Posterior vena cava (tissue), 2 donors: ENCODE results near the gene DST. TPM values are rescaled to one million over a fixed set of nuclear protein-coding genes. Genes with fewer than 3 reads are reported as not detected.

Experiments
- DNase-seq: peaks from one replicate; pipeline ENCODE4 v3.0.0-alpha.2; 2020; ENCODE audit warnings: low spot score
- intact Hi-C, 2 donors: fragments of 100-400 bp; cut with DNase I; formaldehyde crosslinking; loops; one replicate each; pipeline versions ENCODE4 v1.14.1 to v1.14.2; 2022 to 2023
- total RNA-seq, 2 donors: library from RNA; stranded (reverse); fragmentation: NEBNext Ultra II Directional; extraction: Animal tissue kit (Norgen Biotek cat#: 25700); gene quantifications; one replicate each; pipeline ENCODE4 v1.2.1, GENCODE V29; 2021
- donor health status: DM: yes; HTN: yes; CAD: no.
- donor health status: DM: yes; HTN: yes; CAD: no.

The DST gene
- total RNA-seq, 2 donors from 2014 or later = 473 to 630 TPM

- DNase-seq = no peak
- intact Hi-C loops = loop anchor here (5.0 to 10.0 kb wide), 2 partner anchors 51 to 209 kb away; no protein-coding TSS in a partner anchor
These were observed 845 bp upstream of the DST start for GRCh38 chr6:56643379-56644089.

DNA sequence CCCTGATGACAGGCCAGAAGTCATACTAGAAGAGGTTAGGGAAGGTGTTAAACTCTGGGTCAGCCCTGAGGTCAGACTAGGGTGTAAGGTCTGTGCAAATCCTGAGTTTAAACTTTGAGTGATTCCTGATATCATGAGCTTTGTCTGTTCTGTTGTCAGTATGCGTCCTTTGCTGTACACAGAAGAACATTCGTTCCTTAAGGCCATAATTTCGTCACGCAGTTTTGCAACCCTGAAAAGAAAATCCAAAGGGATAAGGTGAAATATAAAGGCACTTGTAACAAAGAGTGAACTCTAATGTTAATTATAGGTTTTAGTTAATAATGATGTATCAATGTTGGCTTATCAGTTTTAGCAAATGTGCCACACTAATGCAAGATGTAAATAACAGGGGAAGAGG is 2.3 kb downstream of the DST start:
- intact Hi-C loops = loop anchor here (5.0 to 10.0 kb wide), 2 partner anchors 54 to 212 kb away; no protein-coding TSS in a partner anchor
- DNase-seq = no peak

DNA sequence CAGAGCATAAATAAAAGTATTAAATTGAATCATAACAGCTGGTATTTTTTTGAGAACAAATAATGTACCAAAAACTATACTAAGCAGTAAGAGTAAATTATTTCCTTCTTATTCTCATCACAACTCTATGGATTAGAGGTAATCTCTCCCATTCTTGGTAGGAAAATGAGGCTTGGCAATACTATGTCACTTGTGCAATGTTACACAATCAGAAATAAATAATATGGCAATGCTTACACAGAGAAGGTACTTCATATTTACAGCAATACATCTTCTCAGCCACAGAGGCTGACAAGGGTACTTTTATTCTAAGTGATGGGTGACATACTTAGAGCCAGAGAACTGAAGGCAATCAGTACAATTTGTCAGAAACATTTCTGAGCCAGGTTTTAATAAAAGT is 3.9 kb downstream of the DST start:
- no peak for DNase-seq
- intact Hi-C loops = loop anchor here (2.0 to 10.0 kb wide), 2 partner anchors 58 to 1014 kb away; no protein-coding TSS in a partner anchor

DNA sequence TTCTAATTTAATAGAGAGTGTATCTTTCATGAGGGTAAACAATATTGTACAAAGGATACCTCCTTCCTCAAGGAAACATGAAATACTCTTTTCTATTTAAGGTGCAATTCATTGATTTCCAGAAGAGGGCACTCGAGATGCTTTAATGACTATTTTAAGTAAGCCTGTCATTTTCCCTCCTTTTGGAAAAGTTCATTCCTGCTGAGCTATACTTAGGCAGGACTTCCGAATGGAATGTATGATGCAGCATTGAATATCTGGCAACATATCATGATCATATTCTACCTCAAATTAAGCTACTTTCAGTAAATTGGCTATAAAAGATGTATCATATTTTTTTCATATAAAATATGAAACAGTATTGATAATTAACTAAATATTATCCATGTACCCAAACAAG is 5.0 kb downstream of the DST start:
- DNase-seq = no peak
- intact Hi-C loops = loop anchor here (2.0 to 10.0 kb wide), 2 partner anchors 59 to 1013 kb away; no protein-coding TSS in a partner anchor

DNA sequence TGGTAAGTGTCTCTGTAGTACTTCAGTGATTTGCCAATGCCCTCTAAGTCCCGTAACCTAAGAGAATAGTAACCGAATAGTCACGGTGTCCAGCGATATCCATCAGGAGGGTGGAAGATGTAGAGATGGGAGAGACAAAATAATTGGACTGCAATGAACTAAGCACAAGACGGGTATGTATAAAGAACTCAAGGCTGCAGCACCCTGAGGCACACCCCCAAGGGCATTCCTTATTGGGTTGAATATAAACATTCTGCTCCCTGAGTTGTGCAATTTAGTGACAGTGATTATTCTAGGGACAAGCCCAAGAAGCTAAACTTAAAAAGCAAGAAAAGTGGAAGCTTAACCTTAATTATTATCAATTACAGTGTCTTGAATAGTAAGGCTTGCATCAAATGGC is 14.6 kb downstream of the DST start:
- intact Hi-C loops = no loop called here
- no peak for DNase-seq

- DNase-seq = no peak
- intact Hi-C loops = no loop called here
These were observed 17.3 kb downstream of the DST start for GRCh38 chr6:56625356-56625755.

DNA sequence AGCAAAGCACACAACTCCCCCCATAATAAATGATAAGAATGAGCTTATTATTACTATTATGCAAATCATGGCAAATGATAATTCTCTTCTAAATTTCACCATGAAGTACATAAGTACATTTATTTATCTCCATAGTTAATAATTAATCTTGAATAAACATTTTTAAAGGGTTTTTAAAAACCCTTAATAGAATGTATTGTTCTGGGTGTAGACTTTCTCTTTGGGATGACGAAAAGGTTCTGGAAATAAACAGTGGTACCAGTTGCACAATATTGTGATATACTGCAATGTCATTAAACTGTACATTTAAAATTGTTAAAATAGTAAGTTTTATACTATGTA is 18.0 kb downstream of the DST start:
- intact Hi-C loops = no loop called here
- DNase-seq = no peak

- no peak for DNase-seq
These were observed 18.5 kb downstream of the DST start for GRCh38 chr6:56624046-56624727.

GRCh38 chr6:56620229-56620868 is 22.3 kb downstream of the DST start:
- intact Hi-C loops = no loop called here
- no peak for DNase-seq

More at GRCh38 chr6:56624046-56624727, 18.5 kb downstream of the DST start:
- intact Hi-C loops = no loop called here

- intact Hi-C loops = no loop called here
- no peak for DNase-seq
These were observed 24.6 kb downstream of the DST start for GRCh38 chr6:56618050-56618449.

DNA sequence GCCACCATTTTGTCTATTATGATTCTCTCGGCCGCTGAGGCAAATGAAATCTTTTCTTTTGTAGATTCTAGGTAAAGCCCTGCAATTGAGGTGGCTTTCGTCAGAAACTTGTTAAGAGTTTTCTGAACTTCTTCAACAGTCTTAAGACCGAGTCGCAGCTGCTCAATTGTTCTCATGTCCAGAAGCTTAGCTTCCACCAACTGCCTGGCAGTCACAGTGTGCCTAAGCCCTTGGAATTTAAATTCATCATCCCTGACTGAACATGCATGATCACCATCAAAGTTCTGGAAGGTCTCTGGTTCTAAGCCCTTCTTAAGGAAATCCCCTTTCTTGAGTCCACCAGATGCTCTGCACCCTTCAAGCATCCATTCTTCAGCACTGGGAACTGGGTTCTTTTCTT is 25.7 kb downstream of the DST start:
- no peak for DNase-seq
- intact Hi-C loops = no loop called here

GRCh38 chr6:56613247-56613851 is 29.3 kb downstream of the DST start:
- intact Hi-C loops = no loop called here
- DNase-seq = no peak

DNA sequence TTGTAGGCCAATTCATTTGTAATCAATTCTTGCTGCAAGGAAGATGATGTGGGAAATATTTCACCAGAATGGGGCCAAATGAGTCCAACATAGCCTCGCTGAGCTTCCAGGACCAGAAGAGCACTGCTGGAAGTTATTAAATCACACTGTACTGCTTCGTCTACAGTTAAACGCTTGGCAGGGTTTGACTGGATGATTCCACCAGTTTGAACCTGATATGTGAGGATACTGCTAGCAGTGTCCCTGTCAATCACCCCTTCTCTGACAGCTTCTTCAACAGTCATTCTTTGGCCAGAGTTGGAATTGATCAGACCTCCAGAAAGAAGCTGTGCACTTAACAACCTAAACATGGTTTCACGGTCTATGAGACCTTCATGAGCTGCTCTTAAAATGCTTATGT is 34.4 kb downstream of the DST start:
- no peak for DNase-seq
- intact Hi-C loops = no loop called here

- intact Hi-C loops = no loop called here
- DNase-seq = no peak
These were observed 35.5 kb downstream of the DST start for GRCh38 chr6:56607111-56607752.

GRCh38 chr6:56605435-56605834 is 37.3 kb downstream of the DST start:
- intact Hi-C loops = no loop called here
- DNase-seq = no peak

DNA sequence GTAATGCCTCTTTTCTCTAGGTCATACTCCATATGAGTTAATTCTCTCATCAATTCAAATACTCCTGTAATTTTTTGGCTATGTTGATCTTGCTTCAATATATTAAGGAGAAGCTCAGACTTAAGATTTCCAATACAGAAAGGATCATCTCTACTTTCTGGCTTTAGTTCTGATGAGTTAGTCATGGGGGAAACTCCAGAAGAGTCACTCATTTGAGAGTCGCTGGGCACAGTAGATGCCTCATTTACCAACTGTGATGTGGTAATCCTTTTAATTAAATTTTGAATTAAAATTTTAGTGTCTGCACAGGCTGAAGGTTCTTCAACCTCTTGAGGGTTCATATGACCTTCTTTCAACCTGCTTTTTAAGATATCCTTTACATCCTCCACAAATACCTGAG is 38.5 kb downstream of the DST start:
- no peak for DNase-seq
- intact Hi-C loops = no loop called here

GRCh38 chr6:56601390-56601789 is 41.3 kb downstream of the DST start:
- intact Hi-C loops = no loop called here
- no peak for DNase-seq

DNA sequence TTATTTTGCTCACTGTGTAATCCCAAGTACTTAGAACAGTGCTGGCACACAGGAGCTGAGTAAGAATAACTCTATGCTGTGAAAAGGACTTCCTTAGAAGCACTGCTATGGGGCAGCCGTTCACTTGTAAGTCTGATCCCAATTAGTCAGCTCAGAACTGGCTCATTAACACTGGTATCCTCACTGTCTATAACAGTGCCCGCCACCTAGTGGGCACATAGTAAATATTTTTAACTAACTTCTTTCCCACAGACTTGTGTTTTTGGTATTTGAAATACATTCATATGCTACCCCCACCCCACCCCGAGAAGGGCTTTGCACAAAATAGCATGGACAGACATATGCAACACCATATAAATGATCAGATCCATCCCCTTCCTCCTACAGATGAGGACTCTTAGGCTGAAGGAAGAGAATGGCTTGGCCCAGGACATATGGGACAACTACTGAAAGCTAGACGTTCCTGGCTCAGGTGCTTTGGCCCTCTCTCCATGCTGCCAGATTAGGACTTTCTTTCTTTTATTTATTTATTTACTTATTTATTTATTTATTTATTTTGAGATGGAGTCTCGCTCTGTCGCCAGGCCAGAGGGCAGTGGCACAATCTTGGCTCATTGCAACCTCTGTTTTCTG is 47.1 kb downstream of the DST start:
- DNase-seq = no peak
- intact Hi-C loops = no loop called here

DNA sequence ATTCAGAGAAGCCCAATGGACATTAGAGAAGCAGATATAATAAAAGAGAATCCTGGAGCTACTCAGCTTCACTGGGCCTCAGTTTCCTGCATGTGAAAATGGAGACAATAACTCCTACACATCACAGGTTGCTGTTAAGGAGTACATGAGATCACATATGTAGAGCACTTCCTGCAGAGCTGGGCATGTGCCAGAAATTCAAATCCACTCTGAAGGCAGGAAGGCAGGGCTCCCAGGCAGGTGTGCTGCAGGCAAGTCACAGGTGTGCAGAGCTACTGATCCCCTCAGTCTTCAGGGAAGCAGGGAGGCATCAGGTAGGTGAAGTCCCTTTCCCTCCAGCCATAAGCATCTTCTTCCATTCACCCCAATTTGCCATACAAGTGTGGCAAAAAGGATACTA is 48.0 kb downstream of the DST start:
- DNase-seq = no peak
- intact Hi-C loops = loop anchor here (5.0 kb wide), 2 partner anchors 232 to 237 kb away; no protein-coding TSS in a partner anchor
